ENCODE data around the gene BCKDHA. TPM values are rescaled to one million over a fixed set of nuclear protein-coding genes. Genes with fewer than 3 reads are reported as not detected.
"Not testable (repeated sequence)": the region's sequence is repeated elsewhere in the genome, so short reads cannot be mapped to it uniquely, and the experiment has no call there.

Gene BCKDHA
- total RNA-seq, 1 experiment from 2014 or later: 17.7 TPM

DNA sequence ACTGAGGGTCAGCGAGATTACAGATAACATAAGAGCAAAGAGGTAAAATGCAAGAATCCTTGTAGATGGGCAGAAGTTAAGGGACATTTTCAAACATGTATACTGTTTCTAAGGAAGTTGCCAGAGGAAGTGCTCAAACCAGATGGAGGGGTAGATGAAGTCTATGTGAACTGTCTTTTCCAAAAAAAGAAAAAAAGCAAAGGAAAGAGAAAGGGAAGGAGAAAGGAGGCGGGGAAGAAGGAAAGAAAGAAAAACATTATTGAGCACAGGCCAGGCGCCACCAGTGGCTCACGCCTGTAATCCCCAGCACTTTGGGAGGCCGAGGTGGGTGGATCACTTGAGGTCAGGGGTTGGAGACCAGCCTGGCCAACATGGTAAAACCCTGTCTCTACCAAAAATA, 36.8 kb downstream of the BCKDHA start:
- RAD21 ChIA-PET (ENCODE audit: low non-redundant PET in 1 of 2, low total read pairs in 2 of 2, uncharacterized antibody in 2 of 2, unreplicated experiment in 2 of 2): no interaction called here
- Histone ChIP-seq H3K4me3 (replicated peaks in 1 of 2; ENCODE audit: low read depth in 1 of 2, low read length in 2 of 2) (no peak overlapping the region), H3K9me3 (ENCODE audit: control insufficient read depth in 1 of 2, insufficient read depth in 1 of 2, low read depth in 1 of 2, low read length in 2 of 2) (no peaks in the 10 kb centered on the region), H3K36me3 (ENCODE audit: control insufficient read depth in 1 of 2, insufficient read depth in 2 of 2, low read length in 2 of 2) (peaks cover 0 to 18% of the 10 kb centered on the region in 2 experiments; a peak in 3 of 4 replicates), H3K79me2 (ENCODE audit: insufficient read depth, low read length) (peaks cover 17% of the 10 kb centered on the region), H3K27ac (ENCODE audit: low read depth, low read length) (no peak overlapping the region), H3K4me1 (ENCODE audit: control insufficient read depth in 1 of 2, insufficient read depth in 2 of 2, low read length in 2 of 2) (peaks cover 7 to 10% of the 10 kb centered on the region in 2 experiments; a peak in 3 of 4 replicates), H3K27me3 (ENCODE audit: insufficient read depth, low read length) (no peaks in the 10 kb centered on the region), H3K9me2 (ENCODE audit: insufficient read depth) (no peaks in the 10 kb centered on the region), H4K20me1 (ENCODE audit: insufficient read depth) (no peaks in the 10 kb centered on the region), H3K9ac (ENCODE audit: low read length) (no peak overlapping the region), H3K4me2 (ENCODE audit: low read length) (no peak overlapping the region), H2AFZ (ENCODE audit: low read depth, low read length, poor library complexity, severe bottlenecking) (no peak overlapping the region)
- no TSS peak for BruUV-seq (replicated peaks)
- CTCF ChIA-PET: no interaction called here
- POLR2A ChIA-PET: no interaction called here
- ATAC-seq (no peak), DNase-seq (ENCODE audit: low read depth, low spot score) (no peak)
- intact Hi-C loops (cut with micrococcal nuclease): no loop called here
- TF ChIP-seq SIN3A (IDR thresholded peaks at IDR 0.05; ENCODE audit: low read depth): no peak
- TF ChIP-seq, protein P1, sequence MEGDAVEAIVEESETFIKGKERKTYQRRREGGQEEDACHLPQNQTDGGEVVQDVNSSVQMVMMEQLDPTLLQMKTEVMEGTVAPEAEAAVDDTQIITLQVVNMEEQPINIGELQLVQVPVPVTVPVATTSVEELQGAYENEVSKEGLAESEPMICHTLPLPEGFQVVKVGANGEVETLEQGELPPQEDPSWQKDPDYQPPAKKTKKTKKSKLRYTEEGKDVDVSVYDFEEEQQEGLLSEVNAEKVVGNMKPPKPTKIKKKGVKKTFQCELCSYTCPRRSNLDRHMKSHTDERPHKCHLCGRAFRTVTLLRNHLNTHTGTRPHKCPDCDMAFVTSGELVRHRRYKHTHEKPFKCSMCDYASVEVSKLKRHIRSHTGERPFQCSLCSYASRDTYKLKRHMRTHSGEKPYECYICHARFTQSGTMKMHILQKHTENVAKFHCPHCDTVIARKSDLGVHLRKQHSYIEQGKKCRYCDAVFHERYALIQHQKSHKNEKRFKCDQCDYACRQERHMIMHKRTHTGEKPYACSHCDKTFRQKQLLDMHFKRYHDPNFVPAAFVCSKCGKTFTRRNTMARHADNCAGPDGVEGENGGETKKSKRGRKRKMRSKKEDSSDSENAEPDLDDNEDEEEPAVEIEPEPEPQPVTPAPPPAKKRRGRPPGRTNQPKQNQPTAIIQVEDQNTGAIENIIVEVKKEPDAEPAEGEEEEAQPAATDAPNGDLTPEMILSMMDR (IDR thresholded peaks at IDR 0.05 in 2 of 3, conservative IDR thresholded peaks at IDR 0.05 in 1 of 3; ENCODE audit: borderline replicate concordance in 1 of 3, insufficient read depth in 1 of 3, low read depth in 2 of 3, low read length in 2 of 3): no peak
- TF ChIP-seq ELF1 (IDR thresholded peaks at IDR 0.05; ENCODE audit: borderline replicate concordance, low read depth): no peak
- no peak for TF ChIP-seq CEBPB (IDR thresholded peaks at IDR 0.05; ENCODE audit: low read depth)
- no peak for TF ChIP-seq YY1 (IDR thresholded peaks at IDR 0.05; ENCODE audit: extremely low read depth, insufficient replicate concordance, low read depth, low read length)

DNA sequence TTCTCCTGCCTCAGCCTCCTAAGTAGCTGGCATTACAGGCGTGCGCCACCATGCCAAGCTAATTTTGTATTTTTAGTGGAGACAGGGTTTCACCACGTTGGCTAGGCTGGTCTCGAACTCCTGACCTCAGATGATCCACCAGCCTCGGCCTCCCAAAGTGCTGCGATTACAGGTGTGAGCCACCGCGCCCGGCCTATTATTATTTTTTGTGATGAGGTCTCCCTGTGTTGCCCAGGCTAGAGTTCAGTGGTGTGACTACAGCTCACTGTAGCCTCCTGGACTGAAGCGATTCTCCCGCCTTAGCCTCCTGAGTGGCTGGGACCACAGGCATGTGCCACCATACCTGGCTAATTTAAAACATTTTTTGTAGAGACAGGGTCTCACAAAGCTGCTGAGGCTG, 37.8 kb downstream of the BCKDHA start:
- RAD21 ChIA-PET (ENCODE audit: low non-redundant PET in 1 of 2, low total read pairs in 2 of 2, uncharacterized antibody in 2 of 2, unreplicated experiment in 2 of 2); H4K20me1 ChIP-seq (ENCODE audit: insufficient read depth); H3K4me3 ChIP-seq (replicated peaks in 1 of 2; ENCODE audit: low read depth in 1 of 2, low read length in 2 of 2); H3K27ac ChIP-seq (ENCODE audit: low read depth, low read length); intact Hi-C loops (cut with micrococcal nuclease); DNase-seq (ENCODE audit: low read depth, low spot score); POLR2A ChIA-PET; H3K4me2 ChIP-seq (ENCODE audit: low read length); H3K27me3 ChIP-seq (ENCODE audit: insufficient read depth, low read length); H3K9me3 ChIP-seq (ENCODE audit: control insufficient read depth in 1 of 2, insufficient read depth in 1 of 2, low read depth in 1 of 2, low read length in 2 of 2); H3K9me2 ChIP-seq (ENCODE audit: insufficient read depth); ATAC-seq; H3K9ac ChIP-seq (ENCODE audit: low read length); BruUV-seq (replicated peaks); H2AFZ ChIP-seq (ENCODE audit: low read depth, low read length, poor library complexity, severe bottlenecking): not testable (repeated sequence)
- CTCF ChIA-PET: interaction anchor here (1.2 kb wide), 1 partner anchor 135 kb away, joined by 3 read pairs; no protein-coding TSS in a partner anchor
- peaks cover 17% of the 10 kb centered on the region for H3K79me2 ChIP-seq (ENCODE audit: insufficient read depth, low read length)
- peaks cover 0 to 18% of the 10 kb centered on the region in 2 experiments; a peak in 3 of 4 replicates for H3K36me3 ChIP-seq (ENCODE audit: control insufficient read depth in 1 of 2, insufficient read depth in 2 of 2, low read length in 2 of 2)
- H3K4me1 ChIP-seq (ENCODE audit: control insufficient read depth in 1 of 2, insufficient read depth in 2 of 2, low read length in 2 of 2): peaks cover 10 to 11% of the 10 kb centered on the region in 2 experiments

All from HCT116 (cell line).